RWPE1 (cell line): Measurements from ENCODE around the gene DACH1.

ENCODE experiments used
- CTCF ChIA-PET: fragments of 350-600 bp; sonication (Branson Sonifier 250); formaldehyde crosslinking; extraction: SDS; loops from one replicate; lab custom pipeline; 2021; lab: Yijun Ruan, JAX
- POLR2A ChIA-PET: fragments of 400-600 bp; formaldehyde crosslinking; extraction: SDS; loops from one replicate; lab custom pipeline; 2020; ENCODE audit warnings: antibody characterized with exemption; ENCODE audit not compliant: low non-redundant PET; lab: Yijun Ruan, JAX
- DNase-seq: peaks from one replicate; pipeline ENCODE4 v3.0.0; 2012; ENCODE audit warnings: low spot score
- H3K27ac ChIP-seq: fragments of 450-650 bp; 2 replicates; pipeline ENCODE4 v1.5.1; 2017
- TF ChIP-seq, protein P1 (sequence below): fragments of 450-650 bp; conservative IDR thresholded peaks from 2 replicates; pipeline ENCODE4 v1.5.1; 2017; ENCODE audit warnings: low read depth, mild to moderate bottlenecking

Gene DACH1

DNA sequence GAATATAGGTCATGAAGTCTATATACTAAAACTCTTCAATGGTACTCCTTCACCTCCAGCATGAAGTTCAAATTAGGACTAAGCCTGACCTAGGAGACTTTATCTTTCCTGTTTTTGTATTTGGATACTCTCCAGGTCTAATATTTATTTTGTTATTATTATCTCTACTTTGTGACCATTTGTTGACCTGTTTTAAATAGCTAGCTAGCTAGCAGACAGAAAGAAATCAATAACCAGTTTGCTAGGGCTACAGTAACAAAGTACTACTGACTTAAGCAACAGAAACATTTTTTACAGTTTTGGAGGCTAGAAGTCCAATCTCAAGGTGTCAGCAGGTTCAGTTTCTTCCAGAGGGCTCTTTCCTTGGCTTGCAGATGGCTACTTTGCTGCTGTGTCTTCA is 15.1 kb upstream of the DACH1 start:
- POLR2A ChIA-PET, result no interaction called here
- TF ChIP-seq, protein P1, sequence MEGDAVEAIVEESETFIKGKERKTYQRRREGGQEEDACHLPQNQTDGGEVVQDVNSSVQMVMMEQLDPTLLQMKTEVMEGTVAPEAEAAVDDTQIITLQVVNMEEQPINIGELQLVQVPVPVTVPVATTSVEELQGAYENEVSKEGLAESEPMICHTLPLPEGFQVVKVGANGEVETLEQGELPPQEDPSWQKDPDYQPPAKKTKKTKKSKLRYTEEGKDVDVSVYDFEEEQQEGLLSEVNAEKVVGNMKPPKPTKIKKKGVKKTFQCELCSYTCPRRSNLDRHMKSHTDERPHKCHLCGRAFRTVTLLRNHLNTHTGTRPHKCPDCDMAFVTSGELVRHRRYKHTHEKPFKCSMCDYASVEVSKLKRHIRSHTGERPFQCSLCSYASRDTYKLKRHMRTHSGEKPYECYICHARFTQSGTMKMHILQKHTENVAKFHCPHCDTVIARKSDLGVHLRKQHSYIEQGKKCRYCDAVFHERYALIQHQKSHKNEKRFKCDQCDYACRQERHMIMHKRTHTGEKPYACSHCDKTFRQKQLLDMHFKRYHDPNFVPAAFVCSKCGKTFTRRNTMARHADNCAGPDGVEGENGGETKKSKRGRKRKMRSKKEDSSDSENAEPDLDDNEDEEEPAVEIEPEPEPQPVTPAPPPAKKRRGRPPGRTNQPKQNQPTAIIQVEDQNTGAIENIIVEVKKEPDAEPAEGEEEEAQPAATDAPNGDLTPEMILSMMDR, result no peak
- CTCF ChIA-PET, result interaction anchor here (0.6 kb wide), 1 partner anchor 683 kb away, joined by 3 read pairs; no protein-coding TSS in a partner anchor

DNA sequence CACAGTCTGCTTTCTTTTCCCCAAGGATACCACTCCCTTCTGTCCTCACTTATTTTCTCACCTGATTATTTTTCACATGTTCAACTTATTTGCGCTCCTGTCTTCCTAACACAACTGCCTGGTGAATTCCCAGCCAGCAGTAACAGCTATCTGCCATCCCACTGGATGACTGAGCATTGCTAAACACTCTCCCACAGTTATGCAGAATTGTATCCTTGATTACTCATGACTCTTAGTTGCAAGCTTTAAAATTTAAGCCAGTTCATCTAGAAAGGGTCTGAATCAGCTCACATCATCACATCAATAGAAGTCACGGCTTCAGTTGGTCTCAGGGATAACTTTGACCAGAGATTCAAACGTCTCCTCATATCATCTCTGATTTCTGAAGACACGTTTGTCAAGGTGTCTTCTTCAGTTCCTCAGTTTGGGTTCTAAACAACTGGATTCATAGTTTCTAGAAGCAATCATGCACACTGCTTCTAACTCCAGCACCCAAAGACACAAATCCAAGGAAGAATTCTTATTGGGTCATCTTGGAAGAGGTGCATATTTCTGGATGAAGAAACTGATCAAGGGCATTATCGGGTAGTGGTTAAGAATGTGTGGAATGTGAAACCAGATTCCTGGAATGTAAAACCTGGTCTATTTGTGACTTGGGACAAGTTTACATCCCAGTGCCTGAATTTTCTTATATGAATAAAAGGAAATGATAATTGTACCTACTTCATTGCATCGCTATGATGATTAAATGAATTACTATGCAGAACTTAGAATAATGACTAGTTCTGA is 13.9 kb upstream of the DACH1 start:
- ChIA-PET POLR2A (no interaction called here), CTCF (no interaction called here)
- H3K27ac ChIP-seq, result no peak overlapping the region
- DNase-seq, result no peak
- TF ChIP-seq, protein P1, result no peak

More for the DNA sequence above, 15.1 kb upstream of the DACH1 start:
- no peak overlapping the region for H3K27ac ChIP-seq
- DNase-seq, result no peak

DNA sequence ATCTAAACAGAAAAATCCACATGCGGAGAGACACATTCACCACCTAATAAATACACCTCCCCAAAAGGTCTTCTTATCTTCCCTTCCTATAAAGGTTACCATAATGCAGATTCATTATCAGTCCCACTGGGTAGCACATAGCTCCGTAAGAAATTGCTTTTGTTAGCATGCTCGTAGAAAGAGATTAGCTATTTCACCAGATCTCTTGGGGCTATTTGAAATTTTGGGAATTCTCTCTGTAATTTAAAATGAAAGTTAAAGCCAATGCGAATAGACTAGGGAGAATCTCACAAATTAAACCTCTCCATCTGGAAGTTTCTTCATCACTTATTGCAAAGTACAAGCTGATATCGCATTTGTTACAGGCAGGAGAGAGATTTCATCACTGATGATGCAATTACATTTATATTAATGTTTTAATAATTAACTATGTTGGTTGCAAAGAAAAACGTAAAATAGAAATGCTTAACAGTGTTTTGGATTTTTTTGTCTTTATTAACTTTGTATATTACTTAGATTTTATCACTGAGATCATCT is 12.9 kb upstream of the DACH1 start:
- DNase-seq, result no peak
- TF ChIP-seq, protein P1, result no peak
- CTCF ChIA-PET, result interaction anchor here (0.6 to 0.7 kb wide), 3 partner anchors 15 to 105 kb away, joined by 3 to 4 read pairs (median 3); no protein-coding TSS in a partner anchor
- no peak overlapping the region for H3K27ac ChIP-seq
- POLR2A ChIA-PET, result no interaction called here

DNA sequence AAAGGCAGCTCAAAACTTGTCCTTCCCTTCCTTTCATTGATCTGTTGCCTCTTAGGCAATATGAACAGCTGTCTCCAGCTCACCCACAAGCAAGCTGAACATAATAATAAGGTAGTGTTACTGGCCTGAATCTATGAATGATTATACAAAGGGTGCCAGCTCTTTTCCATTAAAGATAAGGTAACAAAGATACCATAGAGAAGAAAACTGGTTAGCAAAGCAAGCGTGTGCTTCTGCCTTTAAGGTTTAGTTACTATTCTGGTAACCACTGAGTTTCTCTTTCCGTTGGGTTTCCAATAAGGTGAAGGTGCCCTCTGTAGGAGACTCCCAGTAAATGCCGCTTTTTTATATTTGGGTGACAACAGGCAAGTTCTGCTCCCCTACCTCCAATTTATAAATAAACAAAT is 12.1 kb upstream of the DACH1 start:
- H3K27ac ChIP-seq, result no peak overlapping the region
- TF ChIP-seq, protein P1, result peak; percentile 37
- no peak for DNase-seq
- ChIA-PET POLR2A (no interaction called here), CTCF (interaction anchor here (0.5 to 0.7 kb wide), 7 partner anchors 12 to 1316 kb away, joined by 3 to 10 read pairs (median 3); partner anchors contain the start of gene DACH1)

DNA sequence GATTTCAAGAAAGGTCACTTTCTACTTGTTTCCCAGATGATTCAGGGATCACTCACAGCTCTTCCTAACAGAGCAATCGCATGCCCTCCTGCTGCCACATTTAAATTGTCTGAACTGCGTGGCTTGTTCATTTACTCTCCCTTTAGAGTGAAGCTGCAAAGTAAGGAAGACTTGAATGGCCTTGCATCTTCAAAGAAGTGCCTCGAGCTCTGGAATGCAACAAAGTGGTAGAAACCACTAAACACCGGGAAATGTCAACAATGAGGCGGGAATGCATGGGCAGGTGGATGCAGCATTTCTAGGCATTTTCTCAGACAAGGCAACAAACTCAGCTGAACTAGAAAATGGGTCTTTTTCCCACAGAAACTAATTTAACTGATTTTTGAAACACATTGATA is 10.3 kb upstream of the DACH1 start:
- no peak overlapping the region for H3K27ac ChIP-seq
- ChIA-PET POLR2A (no interaction called here), CTCF (no interaction called here)
- TF ChIP-seq, protein P1, result no peak
- DNase-seq, result no peak

DNA sequence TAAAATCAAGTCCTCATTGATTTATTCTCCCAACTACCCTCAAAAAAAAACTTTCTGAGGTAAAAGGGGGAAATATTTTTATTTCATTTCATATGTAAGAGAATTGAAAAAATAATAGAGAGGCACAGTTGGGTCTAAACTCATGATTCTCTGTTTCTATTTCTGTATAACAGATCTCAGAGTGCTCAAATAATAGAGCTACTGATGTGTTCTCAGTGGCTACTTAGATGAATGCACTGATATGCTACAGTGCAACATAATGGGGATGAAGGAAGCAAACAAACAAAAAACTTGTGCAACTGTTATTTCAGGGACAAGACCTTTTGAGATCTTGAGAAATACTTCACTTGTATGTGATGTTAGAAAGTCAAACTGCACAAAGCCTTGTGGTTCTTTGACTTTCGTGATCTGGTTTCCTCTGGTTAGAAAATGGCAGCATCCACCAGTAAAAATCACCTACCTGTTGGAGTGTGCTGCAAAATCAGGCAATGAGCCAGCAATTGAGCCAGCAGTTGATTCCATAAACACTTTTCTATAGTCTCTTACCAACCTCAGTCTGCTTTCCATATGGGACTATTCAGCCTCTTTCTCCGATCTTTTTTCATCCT is 9.7 kb upstream of the DACH1 start:
- TF ChIP-seq, protein P1, result no peak
- no peak for DNase-seq
- CTCF ChIA-PET, result no interaction called here
- H3K27ac ChIP-seq, result no peak overlapping the region
- POLR2A ChIA-PET, result no interaction called here
